NK-92 (cell line): Measurements from ENCODE around the gene YWHAQ.
"Not testable (repeated sequence)": the region's sequence is repeated elsewhere in the genome, so short reads cannot be mapped to it uniquely, and the experiment has no call there.

Experiments used
- DNase-seq: peaks from one replicate; lab custom pipeline; 2025; ENCODE audit not compliant: unreplicated experiment; lab: John Stamatoyannopoulos, UW

YWHAQ gene

GRCh38 chr2:9631878-9632700, 1.3 kb upstream of the YWHAQ start:
- no peak for DNase-seq

GRCh38 chr2:9631553-9631819, 689 bp upstream of the YWHAQ start:
- DNase-seq, result no peak

- no peak for DNase-seq
Observed at GRCh38 chr2:9630117-9630735, 571 bp downstream of the YWHAQ start.

GRCh38 chr2:9629222-9630116, 1.3 kb downstream of the YWHAQ start:
- no peak for DNase-seq

GRCh38 chr2:9627310-9627709, 3.5 kb downstream of the YWHAQ start:
- DNase-seq, result no peak

- no peak for DNase-seq
Observed at GRCh38 chr2:9623151-9623550, 7.6 kb downstream of the YWHAQ start.

GRCh38 chr2:9621655-9622054, 9.1 kb downstream of the YWHAQ start:
- DNase-seq, result not testable (repeated sequence)

- DNase-seq, result no peak
Observed at GRCh38 chr2:9618410-9618809, 12.4 kb downstream of the YWHAQ start.

GRCh38 chr2:9617749-9618148, 13.0 kb downstream of the YWHAQ start:
- DNase-seq, result no peak

- no peak for DNase-seq
Observed at GRCh38 chr2:9617296-9617695, 13.5 kb downstream of the YWHAQ start.

GRCh38 chr2:9614562-9614961, 16.2 kb downstream of the YWHAQ start:
- no peak for DNase-seq

GRCh38 chr2:9613291-9613690, 17.5 kb downstream of the YWHAQ start:
- no peak for DNase-seq

- not testable (repeated sequence) for DNase-seq
Observed at GRCh38 chr2:9611549-9611912, 19.3 kb downstream of the YWHAQ start.

- no peak for DNase-seq
Observed at GRCh38 chr2:9610781-9611548, 19.8 kb downstream of the YWHAQ start.

- DNase-seq, result not testable (repeated sequence)
Observed at GRCh38 chr2:9608491-9608890, 22.3 kb downstream of the YWHAQ start.

- DNase-seq, result no peak
Observed at GRCh38 chr2:9602412-9602811, 28.4 kb downstream of the YWHAQ start.

GRCh38 chr2:9601397-9601796, 29.4 kb downstream of the YWHAQ start:
- DNase-seq, result no peak

GRCh38 chr2:9599430-9599829, 31.4 kb downstream of the YWHAQ start:
- DNase-seq, result no peak

- no peak for DNase-seq
Observed at GRCh38 chr2:9596621-9597311, 34.0 kb downstream of the YWHAQ start.

GRCh38 chr2:9595746-9596145, 35.1 kb downstream of the YWHAQ start:
- DNase-seq, result no peak

GRCh38 chr2:9595256-9595655, 35.5 kb downstream of the YWHAQ start:
- not testable (repeated sequence) for DNase-seq
